ENCODE results near the gene CLPTM1L.
"Not testable (repeated sequence)": the region's sequence is repeated elsewhere in the genome, so short reads cannot be mapped to it uniquely, and the experiment has no call there.

Gene CLPTM1L

GRCh38 chr5:1311439-1312055 lies 33.4 kb downstream of the CLPTM1L start:
- no peak for DNase-seq

DNA sequence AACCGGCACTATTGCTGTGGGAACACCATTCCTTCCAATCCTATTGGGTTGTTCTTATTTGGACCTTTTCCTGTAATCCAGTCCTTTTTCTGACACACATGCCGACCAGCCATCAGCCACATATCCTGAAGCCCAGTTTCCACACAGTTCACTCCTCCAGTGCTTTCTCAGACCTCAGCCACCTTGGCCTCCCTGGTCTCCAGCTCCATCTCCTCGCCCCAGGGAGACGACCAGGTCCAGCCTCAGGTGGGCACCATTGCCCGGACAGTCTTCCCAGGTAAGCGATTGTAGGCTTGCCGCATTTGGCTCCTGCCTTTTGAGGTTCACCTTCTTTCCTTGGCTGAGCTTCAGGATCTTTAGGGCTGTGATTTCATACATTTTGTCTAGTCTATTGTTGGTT lies 34.8 kb downstream of the CLPTM1L start:
- DNase-seq: no peak

DNA sequence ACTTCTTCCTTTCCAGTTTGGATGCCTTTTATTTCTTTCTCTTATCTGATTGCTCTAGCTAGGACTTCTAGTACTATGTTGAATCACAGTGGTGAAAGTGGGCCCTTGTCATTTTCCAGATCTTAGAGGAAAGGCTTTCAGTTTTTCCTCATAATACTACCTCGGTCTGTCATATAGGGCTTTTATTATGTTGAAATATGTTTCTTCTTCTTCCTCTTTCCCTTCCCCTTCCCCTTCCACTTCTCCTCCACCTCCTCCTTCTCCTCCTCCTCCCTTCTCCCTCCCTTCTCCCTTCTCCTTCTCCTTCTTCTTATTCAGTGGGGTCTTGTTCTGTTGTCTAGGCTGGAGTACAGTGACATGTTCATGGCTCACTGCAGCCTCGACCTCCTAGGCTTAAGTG lies 40.9 kb downstream of the CLPTM1L start:
- DNase-seq: no peak

GRCh38 chr5:1302258-1302657 lies 42.6 kb downstream of the CLPTM1L start:
- no peak for DNase-seq

DNA sequence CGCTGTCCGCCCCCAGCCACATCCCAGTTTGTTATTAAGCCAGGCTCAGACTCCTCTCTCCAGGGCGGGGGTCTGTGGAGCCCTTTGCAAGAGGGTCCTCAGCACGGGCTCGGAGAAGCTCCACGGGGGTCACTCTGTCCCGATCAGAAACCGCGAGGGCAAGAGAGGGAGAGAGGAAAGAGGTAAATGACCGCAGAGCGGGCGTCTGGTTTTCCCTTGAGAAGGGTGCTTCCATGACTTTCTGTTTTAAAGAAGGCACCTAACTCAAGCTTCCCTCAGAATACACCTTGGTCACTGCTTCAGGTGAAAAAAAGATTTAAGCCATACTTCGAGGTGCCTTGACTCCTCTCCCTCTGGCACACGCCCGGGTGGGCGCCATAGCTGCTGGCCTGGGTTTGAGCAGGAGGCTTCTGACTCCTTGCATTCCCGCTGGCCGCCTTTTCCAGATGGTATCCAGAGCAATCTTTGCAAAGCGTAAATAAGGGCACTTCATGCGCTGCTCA lies 44.3 kb downstream of the CLPTM1L start:
- no peak for DNase-seq

- no peak for DNase-seq
Observed at GRCh38 chr5:1299961-1300360, 44.9 kb downstream of the CLPTM1L start.

- no peak for DNase-seq
Observed at GRCh38 chr5:1299511-1299850, 45.4 kb downstream of the CLPTM1L start.

DNA sequence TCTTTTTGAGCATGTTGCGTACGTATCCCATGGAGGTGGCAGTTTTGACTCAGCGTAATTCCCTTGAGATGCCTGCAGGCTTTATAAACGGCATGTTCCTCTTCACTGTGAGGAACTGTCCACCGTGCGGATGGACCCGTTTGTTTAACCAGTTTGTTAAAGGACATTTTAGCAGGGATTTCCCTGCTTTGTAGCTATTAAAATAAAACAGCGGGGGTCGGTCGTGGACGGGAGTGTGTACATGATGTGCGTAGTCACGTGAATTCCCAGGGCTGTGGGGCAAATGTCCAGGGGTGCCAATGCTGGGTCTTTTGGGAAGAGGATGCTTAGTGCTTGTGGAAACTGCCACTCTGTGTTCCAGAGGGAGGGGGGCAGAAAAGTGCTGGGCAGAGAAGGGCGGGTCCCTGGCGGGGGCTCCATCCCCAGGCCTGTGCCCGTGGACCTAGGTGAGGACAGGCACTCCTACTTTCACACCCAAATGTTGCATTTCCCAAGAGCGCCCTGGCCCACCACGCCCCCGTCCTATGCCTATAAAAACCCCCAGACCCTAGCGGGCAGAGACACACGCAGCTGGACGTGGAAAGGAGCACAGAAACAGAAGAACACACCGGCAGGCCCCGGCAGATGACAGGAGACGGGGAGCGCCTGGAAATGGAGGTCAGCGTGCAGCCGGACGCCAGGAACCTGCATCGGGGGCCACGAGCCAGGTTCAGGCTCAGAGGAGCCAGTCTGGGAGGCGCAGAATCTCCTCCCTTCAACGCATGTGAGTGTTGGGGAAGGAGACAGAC lies 46.0 kb downstream of the CLPTM1L start:
- no peak for DNase-seq

- DNase-seq: no peak
Observed at GRCh38 chr5:1298067-1298551, 46.8 kb downstream of the CLPTM1L start.

GRCh38 chr5:1297243-1297642 lies 47.7 kb downstream of the CLPTM1L start:
- DNase-seq: no peak

GRCh38 chr5:1295650-1296037 lies 49.3 kb downstream of the CLPTM1L start:
- no peak for DNase-seq

DNA sequence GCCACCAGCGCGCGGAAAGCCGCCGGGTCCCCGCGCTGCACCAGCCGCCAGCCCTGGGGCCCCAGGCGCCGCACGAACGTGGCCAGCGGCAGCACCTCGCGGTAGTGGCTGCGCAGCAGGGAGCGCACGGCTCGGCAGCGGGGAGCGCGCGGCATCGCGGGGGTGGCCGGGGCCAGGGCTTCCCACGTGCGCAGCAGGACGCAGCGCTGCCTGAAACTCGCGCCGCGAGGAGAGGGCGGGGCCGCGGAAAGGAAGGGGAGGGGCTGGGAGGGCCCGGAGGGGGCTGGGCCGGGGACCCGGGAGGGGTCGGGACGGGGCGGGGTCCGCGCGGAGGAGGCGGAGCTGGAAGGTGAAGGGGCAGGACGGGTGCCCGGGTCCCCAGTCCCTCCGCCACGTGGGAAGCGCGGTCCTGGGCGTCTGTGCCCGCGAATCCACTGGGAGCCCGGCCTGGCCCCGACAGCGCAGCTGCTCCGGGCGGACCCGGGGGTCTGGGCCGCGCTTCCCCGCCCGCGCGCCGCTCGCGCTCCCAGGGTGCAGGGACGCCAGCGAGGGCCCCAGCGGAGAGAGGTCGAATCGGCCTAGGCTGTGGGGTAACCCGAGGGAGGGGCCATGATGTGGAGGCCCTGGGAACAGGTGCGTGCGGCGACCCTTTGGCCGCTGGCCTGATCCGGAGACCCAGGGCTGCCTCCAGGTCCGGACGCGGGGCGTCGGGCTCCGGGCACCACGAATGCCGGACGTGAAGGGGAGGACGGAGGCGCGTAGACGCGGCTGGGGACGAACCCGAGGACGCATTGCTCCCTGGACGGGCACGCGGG lies 49.9 kb downstream of the CLPTM1L start, which contains the start of gene TERT:
TERT (minus strand) TSS at position 234 of the 815 bp plus-strand sequence; CDS start at position 155, 79 bp downstream.
- no peak for DNase-seq

- no peak for DNase-seq
Observed at GRCh38 chr5:1294206-1294834, 50.6 kb downstream of the CLPTM1L start.

- DNase-seq: no peak
Observed at GRCh38 chr5:1293416-1294205, 51.3 kb downstream of the CLPTM1L start.

DNA sequence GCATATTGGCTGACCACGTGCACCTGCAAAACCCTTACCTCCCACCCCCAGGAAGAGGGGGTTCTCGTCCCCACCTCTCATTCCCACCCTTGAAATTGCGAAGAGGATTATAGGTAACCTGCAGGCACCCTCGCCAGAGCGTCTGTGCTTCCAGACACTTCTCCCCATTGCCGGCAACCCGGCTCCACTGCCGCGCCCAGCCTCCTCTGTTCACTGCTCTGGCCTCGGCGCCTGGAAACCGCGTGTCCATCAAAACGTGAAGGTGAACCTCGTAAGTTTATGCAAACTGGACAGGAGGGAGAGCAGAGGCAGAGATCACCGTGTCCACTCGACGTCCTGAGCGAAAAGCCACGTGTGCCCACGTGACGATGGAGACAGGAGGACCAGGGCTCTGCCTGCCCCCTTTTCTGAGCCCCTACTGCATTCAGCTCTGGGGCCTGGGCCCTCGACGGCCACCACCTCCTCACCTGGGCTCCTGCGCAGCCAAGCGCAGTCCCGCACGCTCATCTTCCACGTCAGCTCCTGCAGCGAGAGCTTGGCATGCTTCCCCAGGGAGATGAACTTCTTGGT lies 52.0 kb downstream of the CLPTM1L start:
- no peak for DNase-seq

DNA sequence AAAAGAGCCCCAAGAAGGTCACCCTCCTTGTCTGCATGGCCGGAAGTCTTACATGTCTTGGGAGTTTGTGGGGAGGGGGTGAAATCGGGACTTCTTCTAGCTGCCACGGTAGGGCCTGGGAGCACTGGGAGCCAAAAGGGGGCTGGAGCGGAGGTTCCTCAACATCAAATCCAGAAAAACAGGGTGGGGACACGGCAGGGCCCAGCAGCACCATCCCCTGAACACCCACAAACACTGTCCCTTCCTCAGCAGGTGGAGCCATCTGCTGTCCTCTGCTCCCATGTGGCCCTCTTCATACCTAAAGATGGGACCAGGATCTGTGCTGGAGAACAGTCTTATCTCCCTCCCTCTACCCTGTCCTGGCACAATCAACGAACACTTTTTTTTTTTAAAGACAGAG lies 52.8 kb downstream of the CLPTM1L start:
- no peak for DNase-seq

- no peak for DNase-seq
Observed at GRCh38 chr5:1291611-1292080, 53.3 kb downstream of the CLPTM1L start.

DNA sequence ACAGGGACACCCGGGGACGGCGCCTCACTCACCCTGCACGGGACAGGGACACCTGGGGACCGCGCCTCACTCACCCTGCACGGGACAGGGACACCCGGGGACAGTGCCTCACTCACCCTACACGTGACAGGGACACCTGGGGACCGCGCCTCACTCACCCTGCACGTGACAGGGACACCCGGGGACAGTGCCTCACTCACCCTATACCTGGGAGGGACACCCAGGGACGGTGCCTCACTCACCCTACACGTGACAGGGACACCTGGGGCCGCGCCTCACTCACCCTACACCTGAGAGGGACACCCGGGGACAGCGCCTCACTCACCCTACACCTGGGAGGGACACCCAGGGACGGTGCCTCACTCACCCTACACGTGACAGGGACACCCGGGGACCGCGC lies 53.9 kb downstream of the CLPTM1L start:
- not testable (repeated sequence) for DNase-seq

GRCh38 chr5:1289559-1289958 lies 55.3 kb downstream of the CLPTM1L start:
- not testable (repeated sequence) for DNase-seq

DNA sequence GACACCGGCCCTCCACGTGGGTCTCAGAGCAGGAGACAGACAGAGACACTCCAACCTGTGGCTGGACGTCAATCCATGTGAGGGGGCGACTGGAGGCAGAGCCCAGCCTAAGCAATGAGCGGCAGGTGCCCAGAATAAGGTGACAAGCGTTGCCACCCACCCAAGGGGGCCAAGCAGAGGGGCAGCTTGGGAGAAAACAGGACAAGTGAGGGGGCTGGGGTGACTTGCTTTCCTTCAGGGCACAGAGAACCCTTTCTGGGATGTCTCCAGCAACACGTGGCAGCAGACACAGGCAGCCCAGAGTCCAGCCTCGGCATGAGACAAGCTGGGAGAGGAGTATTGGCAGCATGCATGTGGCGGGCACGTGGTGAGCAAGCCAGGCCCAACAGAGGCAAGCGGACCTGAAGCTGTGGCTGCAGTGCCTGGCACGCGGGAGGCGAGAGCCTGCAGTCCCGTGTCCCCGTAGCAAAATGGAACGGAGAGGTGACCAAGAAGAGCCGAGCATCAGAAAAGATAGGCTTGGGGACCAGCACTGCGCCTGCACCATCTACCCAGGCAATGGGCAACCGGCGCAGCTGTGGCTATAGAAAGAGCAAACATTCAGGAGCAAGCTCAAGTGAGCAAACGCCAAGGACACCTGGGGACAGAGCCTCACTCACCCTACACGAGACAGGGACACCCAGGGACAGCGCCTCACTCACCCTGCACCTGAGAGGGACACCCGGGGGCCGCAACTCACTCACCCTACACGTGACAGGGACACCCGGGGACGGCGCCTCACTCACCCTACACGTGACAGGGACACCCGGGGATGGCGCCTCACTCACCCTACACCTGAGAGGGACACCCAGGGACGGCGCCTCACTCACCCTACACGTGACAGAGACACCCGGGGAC lies 56.2 kb downstream of the CLPTM1L start:
- no peak for DNase-seq

Data from kidney glomerular epithelial cell (primary cell).